Eye (tissue), 1 donor: ENCODE data around the gene AEBP2.
"Not testable (repeated sequence)": the region's sequence is repeated elsewhere in the genome, so short reads cannot be mapped to it uniquely, and the experiment has no call there.

Source experiments
- DNase-seq: peaks from one replicate; pipeline ENCODE4 v3.0.0-alpha.2; 2015

Gene AEBP2

DNA sequence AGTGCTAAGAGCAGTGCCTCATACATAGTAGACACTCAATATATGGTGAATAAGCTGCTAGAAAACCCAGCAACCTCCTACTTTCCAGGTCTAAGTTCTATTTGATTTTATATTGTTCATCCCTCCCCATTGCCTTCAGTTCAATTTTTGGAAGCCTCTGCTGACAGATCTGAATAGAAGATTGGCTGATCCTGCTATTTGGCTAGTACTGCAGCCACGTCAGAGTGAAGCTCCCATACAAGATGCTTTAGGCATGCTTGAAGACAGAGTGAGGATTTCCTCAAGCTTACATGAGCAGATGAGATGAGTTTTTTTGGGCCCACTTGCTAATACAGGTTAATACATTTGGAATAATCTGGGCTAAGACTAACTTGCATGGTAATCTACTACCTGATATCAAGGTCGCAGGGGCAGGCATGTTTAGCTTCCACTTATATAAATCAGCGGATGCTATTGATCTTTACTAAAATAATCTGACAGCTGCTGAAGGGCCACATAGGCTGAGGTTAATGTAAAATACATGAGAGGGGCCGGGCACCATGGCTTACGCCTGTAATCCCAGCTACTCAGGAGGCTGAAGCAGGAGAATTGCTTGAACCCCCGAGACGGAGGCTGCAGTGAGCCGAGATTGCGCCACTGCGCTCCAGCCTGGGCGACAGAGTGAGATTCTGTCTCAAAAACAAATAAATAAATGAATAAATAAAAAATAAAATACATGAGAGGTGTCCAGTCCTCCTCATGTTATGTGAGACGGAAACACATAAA, 15.9 kb upstream of the AEBP2 start:
- DNase-seq, result no peak

DNA sequence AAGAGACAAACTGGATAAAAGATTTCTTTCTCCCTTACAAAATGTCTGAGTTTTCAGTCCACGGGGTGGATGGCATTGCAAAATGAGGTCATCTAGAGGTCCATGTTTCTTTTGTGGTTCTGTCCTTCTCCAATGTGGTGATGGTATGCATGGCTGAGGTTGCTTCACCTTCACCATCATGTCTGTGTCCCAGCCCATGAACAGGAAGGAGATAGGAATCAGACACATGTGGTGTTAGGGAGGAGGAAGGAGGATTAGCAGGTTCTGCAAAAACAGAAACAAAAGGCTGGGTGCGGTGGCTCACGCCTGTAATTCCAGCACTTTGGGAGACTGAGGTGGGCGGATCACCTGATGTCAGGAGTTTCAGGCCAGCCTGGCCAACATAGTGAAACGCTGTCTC, 11.0 kb upstream of the AEBP2 start:
- DNase-seq, result no peak

DNA sequence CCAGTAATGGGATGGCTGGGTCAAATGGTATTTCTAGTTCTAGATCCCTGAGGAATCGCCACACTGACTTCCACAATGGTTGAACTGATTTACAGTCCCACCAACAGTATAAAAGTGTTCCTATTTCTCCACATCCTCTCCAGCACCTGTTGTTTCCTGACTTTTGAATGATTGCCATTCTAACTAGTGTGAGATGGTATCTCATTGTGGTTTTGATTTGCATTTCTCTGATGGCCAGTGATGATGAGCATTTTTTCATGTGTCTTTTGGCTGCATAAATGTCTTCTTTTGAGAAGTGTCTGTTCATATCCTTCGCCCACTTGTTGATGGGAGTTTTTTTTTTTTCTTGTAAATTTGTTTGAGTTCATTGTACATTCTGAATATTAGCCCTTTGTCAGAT, 9.8 kb upstream of the AEBP2 start:
- not testable (repeated sequence) for DNase-seq

DNA sequence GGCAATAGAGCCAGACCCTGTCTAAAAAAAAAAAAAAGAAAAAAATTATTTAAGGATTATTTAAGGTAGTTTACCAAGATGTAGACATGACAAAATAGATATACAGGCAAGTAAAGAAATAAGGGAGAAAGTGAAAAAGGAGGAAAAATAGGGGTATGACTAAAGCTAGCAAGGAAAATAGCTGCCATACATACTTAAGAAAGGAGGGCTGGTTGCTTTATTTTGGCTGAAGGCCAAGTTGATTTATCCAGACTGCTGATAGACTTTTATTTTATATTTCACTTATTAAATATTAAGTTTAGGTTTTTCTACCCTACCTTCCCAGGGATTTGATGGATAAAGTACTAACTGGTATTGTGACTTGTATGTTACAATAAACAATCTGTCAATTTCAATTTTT, 8.3 kb upstream of the AEBP2 start:
- no peak for DNase-seq

DNA sequence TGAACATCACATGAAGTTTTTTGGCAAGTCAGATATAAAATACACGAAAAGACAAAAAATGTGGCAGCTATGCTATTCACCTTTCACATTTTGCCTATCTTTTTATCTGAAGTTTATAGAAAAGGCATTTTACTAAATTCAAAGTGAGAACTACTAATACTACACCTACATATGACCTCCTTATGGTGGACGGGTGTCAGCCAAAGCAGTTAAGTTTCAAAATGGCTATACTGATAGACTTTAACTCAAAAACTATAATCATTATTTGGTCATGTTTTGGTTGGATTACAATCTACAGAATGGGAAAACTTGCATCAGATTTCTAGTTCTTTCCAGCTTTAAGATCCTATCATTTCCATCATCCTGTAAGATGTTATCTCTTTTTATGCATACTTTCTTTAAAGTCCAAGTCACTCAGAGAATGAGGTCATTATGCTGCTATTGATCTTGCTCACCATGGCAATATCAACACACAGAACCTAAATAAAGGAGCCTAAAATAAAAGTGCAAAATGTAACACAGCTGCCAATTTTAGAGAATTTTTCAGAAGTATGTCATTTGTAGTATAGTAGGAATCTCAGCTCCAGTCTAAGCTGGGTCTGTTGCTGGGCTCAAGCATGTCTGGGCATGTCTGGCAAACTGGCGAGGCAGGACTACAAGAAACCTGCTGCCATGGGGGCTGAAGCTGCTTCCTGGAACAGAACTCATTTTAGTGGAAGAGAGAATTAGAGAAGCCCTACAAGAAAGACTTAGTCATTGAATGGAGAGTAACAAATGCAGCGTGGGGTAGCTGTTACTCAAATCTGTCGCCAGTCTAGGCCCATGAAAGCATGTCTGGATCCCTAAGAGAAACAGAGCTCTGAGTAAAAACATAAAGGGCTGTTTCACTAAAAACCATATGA, 7.6 kb upstream of the AEBP2 start:
- DNase-seq, result peak; percentile 37

DNA sequence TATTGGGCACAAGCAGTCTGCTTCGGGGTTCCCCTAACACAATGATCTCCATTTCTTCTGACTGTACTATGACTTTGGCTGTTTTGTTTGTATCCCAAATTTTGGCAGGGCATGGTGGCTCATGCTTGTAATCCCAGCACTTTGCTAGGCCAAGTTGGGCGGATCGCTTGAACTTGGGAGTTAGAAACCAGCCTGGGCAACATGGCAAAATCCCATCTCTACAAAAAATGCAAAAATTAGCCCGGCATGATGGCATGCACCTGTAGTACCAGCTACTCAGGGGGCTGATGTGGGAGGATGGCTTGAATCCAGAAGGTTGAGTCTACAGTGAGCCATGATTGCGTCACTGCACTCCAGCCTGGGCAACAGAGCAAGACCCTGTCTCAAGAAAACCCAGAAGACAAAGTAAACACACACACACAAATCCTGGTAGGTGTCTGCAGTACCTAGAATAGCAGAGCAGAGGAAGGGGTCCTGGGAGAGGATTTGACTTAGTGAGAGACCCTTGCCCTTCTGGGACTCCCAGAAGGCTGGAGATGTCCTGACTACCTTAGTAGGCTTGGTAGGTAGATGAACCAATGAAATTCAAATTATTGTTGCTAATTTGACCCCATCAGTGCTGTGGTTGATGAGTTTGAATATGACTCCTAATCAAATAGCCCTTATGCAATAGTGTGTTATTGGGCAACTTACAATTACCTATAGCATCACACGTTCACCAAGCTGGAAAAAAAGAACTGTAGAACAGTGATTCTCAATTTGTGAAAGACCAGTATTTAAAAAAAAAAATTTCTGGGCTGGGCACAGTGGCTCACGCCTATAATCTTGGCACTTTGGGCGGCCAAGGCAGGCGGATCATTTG, 6.8 kb upstream of the AEBP2 start:
- DNase-seq, result no peak

DNA sequence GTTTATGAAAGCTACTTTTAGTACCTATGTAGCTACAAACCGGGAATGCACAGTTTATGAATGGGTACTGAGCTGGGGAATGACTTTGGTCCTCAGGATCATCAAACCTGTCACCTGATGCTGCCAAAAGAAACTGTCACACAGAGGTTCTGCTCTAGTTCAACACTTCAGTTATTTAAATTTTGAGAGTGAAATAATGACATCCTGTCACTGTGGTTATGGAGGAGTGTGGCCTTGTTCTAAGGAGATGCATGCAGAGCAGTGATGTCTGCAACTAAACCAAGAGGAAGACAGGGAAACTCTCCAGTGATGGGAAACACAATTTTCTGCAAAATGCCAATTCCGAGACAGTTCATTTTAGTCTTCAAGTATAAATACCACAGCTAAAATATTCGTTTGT, 4.8 kb upstream of the AEBP2 start:
- DNase-seq, result no peak

DNA sequence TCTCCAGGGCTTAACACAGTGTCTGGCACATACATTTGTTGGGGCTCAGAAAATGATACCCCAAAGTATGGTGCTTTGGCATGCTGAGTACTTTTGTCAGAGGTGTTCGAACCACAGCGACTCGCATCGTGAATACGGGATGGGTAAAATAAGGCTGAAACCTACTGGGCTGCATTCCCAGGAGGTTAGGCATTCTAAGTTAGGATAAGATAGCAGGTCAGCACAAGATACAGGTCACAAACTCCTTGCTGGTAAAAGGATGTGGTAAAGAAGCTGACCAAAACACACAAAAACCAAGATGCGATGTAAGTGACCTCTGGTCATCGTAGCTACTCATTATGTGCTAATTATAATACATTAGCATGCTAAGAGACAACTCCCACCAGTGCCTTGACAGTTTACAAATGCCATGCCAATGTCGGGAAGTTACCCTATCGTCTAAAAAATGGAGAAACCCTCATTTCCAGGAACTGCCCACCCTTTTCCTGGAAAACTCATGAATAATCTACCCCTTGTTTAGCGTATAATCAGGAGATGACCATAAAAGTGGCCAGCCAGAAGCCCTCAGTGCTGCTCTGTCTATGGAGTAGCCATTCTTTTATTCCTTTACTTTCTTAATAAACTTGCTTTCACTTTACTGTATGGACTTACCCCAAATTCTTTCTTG, 3.3 kb upstream of the AEBP2 start:
- no peak for DNase-seq

DNA sequence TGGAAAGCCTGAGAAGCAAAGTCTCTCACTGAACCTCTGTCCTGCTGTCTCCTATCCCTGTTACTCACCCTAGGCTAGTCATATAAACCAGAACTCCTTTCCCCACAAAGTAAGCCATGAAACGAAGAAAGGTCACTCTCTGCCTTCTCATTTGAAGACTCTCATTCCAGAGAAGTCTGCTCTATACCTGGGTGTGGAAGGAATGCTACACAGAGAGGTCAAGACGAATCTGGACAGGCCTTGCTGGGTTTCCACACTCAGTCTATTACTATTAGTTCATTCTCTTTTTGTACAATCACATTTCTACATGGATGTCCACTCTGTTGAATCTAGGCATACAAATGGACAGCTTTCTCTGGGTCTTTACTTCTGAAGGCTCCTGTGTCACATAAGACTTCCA, 2.4 kb upstream of the AEBP2 start:
- DNase-seq, result no peak

DNA sequence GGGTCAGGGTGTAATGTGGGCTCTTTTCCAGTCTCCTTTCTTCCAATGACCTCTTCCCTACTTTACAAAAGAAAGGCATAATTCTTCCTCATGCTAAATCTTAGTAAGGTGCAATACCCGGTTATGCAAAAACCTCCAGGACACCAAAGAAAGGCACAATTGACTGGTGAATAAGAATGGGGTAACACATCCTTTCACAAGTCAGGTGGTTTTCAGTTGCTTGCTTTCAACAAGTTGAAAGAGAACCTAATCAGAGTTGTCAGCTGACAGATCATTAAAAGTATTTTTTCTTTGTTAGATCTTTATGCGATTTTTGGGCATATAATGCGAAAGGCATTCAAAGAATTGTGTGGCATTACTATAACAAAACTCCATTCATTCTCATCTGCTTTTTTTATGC, 1.3 kb upstream of the AEBP2 start:
- peak; percentile 60 for DNase-seq

DNA sequence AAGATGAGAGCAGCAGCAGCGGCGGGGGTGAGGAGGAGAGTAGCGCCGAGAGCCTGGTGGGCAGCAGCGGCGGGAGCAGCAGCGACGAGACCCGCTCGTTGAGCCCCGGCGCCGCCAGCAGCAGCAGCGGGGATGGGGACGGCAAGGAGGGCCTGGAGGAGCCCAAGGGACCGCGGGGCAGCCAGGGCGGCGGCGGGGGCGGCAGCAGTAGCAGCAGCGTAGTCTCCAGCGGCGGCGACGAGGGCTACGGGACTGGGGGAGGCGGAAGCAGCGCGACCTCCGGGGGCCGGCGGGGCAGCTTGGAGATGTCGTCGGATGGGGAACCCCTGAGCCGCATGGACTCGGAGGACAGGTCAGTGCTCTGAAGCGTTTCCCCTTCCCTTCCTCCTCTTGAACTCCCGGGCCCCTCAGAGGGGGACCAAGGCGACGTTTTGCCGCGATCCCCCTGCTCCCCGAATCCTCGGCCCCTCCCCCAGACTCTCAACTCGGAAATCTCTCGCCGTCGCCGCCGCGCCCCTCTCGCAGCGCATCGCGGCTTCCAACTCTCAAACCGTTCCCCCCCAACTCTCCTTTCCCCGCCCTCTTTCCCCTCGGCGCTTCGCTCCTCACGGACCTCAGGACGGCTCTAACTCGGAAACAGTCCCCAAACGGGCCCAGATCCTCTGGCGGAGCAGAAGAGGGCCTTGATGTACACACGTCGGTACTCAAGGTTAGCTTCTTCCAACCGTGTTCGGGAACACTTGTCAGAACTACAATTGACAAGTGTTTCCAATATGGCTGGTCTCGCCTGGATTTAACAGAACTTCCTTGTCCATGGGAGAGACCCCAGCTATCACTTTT, 947 bp downstream of the AEBP2 start:
- peak; percentile 88 for DNase-seq

DNA sequence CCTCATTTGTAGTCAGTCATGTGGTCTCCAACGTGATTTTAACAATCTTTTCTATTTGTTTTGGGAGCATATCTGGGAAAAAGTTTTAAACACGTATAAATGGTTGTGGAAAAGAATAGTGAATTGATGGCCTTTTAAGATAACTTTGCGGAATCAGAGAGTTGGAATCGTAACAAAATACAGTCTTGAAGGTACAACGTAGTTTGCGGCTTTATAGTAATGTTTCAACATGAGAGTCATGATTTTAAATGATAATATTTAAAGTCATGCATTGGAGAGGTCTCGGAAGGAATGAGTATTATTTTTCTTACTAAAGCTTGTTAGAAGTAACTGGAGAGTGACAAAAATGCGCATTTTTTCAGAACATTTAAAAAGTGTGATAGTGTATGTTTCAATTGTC, 1.6 kb downstream of the AEBP2 start:
- no peak for DNase-seq

DNA sequence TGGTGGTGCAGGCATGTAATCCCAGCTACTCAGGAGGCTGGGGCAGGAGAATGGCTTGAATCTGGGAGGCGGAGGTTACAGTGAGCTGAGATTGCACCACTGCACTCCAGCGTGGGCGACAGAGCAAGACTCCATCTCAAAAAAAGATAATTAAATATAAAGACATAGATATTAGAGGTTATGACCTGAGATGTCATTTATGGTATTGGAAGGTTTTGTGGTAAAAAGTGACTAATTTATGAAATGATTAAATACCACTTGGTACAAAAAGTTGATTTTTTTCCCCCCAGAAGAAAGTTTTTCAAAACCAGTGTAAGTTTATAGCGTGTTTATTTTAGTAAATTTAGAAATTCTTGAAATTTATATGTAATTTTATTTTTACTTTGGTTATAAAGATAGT, 4.3 kb downstream of the AEBP2 start:
- DNase-seq, result no peak

DNA sequence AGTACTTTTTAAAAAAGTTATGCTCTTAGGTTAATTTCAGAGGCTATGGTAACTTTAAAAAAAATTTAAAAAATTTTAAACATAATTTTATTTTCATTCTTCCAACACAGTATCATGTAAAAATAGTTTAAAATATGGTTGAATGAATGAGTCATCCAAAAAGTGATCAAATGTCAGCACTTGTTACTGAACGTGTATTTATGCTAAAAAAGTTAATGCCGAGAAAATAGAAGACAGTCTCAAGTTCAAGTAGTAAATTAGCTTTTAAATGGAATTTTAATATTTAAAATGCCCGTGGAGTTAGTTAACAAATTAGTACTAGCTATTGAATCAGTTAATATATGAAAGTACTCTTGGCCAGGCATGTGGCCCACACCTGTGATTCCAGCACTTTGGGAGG, 4.8 kb downstream of the AEBP2 start:
- DNase-seq, result no peak

DNA sequence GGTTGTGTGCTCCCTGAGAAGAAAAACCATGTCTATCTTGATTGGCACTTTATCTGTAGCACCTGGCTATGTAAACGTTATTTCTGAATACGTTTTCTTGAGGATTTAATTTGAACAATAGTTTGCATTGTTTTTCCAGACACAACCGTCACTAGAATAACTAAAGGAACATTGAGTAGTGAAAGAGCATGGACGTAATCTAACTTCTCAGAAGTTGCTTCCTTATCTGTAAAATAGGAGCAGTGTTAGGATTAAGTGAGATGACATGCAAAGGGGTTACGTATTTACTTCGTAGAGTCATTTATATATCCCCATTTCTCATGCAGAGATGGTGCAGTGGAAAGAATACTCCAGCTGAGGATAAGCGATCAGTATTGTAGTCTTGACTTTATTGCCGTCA, 8.1 kb downstream of the AEBP2 start:
- DNase-seq, result no peak

DNA sequence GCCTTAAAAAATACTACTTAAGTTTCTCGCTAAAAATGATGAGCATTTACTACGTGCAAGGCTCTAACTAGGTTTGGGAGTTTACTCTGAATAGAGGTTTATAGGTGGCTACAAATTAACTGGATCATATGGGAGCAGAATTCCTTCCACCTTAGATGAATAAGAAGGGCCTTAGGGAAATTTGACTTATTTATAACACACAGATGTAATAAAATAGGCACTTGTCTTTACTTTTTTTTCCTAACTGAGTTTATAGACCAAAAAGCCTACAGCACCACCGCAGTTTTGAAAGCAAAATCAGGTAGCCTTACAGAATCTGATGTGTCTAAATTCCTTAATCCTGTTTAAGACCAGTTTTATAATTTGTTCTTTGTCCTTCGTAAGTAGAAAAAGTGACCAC, 10.5 kb downstream of the AEBP2 start:
- DNase-seq, result no peak

DNA sequence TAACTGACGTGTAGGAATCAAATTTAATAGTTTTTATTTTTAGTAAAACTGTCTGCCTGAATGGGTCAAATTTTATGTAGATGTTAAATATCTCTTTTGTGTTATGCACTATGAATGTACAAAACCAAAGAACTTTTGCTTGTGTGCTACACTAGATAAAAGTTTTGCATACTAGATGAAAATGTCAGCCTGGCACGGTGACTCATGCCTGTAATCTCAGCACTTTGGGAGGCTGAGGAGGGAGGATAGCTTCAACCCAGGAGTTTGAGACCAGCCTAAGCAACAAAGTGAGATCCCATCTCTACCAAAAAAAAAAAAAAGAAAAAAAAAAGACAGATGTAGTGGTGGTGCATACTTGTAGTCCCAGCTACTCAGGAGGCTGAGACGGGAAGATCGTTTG, 11.1 kb downstream of the AEBP2 start:
- DNase-seq, result no peak

DNA sequence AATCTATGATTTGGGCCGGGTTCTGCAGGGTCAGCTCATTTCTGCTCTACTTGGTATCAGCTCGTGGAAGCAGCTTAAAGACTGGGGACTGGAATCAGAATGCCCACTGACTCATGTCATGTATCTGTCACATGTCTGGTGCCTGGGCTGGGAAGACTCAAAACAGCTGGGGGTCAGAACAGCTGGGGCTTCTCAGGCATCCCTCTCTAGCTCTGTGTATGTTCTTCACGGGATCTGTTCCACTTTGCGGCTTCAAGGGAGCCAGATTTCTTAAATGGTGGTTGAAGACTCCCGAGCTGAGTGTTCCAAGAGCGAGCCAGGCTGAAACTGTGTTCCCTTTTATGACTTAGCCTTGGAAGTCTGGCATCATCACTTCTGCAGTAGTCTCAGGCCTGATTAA, 11.9 kb downstream of the AEBP2 start:
- peak; percentile 71 for DNase-seq

DNA sequence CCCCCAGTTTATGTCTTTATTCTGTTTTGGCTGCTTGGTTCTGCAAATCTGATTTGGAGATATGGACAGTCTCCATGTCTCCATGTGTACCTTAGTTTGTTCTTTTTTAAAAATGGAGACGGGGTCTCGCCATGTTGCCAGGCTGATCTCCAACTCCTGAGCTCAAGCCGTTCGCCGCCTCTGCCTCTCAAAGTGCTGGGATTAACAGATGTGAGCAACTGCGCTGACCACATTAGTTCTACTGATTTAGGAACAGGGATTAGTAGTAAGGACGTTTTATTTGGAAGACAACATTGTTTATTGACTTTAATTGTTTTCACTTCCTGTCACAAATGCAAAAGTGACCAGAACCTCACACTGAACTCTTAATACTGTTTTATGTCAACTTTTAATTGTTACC, 14.7 kb downstream of the AEBP2 start:
- DNase-seq, result no peak

DNA sequence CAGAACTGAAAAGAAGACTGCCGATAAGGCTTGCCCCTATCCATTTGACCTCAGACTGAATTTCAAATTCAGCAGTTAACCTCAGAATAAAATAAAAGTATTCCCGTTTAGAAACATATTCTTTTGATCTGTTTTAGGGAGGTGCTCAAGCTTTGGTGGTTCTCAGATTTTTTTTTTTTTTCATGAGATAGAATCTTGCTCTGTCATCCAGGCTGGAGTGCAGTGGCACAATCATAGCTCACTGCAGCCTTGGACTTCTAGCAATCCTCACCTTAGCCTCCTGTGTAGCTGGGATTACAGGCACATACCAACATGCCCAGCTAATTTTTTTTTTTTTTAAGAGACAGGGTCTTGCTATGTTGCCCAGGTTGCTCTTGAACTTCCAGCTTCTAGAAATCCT, 15.5 kb downstream of the AEBP2 start:
- DNase-seq, result no peak

DNA sequence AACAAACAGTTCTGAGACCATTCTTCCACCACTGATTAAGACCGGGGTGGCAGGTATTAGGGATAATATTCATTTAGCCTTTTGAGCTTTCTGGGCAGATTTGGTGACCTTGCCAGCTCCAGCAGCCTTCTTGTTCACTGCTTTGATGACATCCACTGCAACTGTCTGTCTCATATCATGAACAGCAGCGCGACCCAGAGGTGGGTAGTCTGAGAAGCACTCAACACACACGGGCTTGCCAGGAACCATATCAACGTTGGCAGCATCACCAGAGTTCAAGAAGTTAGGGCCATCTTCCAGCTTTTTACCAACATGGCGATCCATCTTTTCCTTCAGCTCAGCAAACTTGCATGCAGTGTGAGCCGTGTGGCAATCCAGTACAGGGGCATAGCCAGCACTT, 16.9 kb downstream of the AEBP2 start:
- no peak for DNase-seq

DNA sequence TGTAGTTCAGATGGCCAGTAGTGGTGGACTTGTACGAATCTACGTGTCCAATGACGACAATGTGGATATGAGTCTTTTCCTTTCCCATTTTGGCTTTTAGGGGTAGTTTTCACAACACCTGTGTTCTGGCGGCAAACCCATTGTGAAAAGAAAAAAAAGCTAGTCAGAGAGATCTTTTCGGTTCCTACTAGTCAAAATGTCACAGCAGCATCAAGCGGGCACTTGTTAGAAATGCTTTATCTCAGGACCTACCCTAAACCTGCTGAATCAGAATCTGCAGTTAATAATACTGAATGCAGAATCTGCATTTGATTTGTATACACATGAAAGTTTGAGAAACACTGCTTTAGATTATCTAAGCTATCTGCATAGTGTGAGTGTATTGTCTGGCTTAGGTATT, 18.3 kb downstream of the AEBP2 start:
- DNase-seq, result no peak
